Head of caudate nucleus (tissue), 42 donors: ENCODE results near the gene SLC9A5.
A peak's percentile ranks its signal among the peaks of the same experiment; 100 is the strongest.

Experiments used
- DNase-seq, 42 donors: peaks; one replicate each; pipeline versions ENCODE4 v3.0.0 to v3.0.0-alpha.2; 2020 to 2021; ENCODE audit warnings: mixed read lengths in 7 of 42
- intact Hi-C: fragments of 100-400 bp; cut with DNase I; formaldehyde crosslinking; loops from one replicate; pipeline ENCODE4 v1.15.0; 2022

SLC9A5 gene

GRCh38 chr16:67248401-67249177, at the start of gene SLC9A5:
SLC9A5 (plus strand) TSS chr16:67248979; CDS start chr16:67249015, 36 bp downstream.
- DNase-seq: peak in 16 of 42 donors; percentile 14 to 63 (median 42)

GRCh38 chr16:67199011-67199807, 49.6 kb upstream of the SLC9A5 start, which contains the start of gene ELMO3:
ELMO3 (plus strand) TSS chr16:67199131; CDS start chr16:67199327, 196 bp downstream.
- intact Hi-C loops: no loop called here
- DNase-seq: peak in 8 of 42 donors; percentile 23 to 57 (median 35)

More at GRCh38 chr16:67248401-67249177, at the start of gene SLC9A5:
- intact Hi-C loops: no loop called here

GRCh38 chr16:67199808-67200198, 49.0 kb upstream of the SLC9A5 start:
- intact Hi-C loops: no loop called here
- DNase-seq: peak in 2 of 42 donors; percentile 31 to 48

- no peak for DNase-seq
- intact Hi-C loops: no loop called here
Measured at GRCh38 chr16:67200491-67200890, 48.3 kb upstream of the SLC9A5 start.

GRCh38 chr16:67201411-67202345, 47.1 kb upstream of the SLC9A5 start:
- intact Hi-C loops: no loop called here
- no peak for DNase-seq

- intact Hi-C loops: no loop called here
- no peak for DNase-seq
Measured at GRCh38 chr16:67202426-67202825, 46.4 kb upstream of the SLC9A5 start.

GRCh38 chr16:67202956-67203493, 45.8 kb upstream of the SLC9A5 start:
- DNase-seq: no peak
- intact Hi-C loops: no loop called here

GRCh38 chr16:67204076-67204475, 44.7 kb upstream of the SLC9A5 start:
- DNase-seq: no peak
- intact Hi-C loops: no loop called here

- DNase-seq: no peak
- intact Hi-C loops: no loop called here
Measured at GRCh38 chr16:67206129-67206837, 42.5 kb upstream of the SLC9A5 start.

- intact Hi-C loops: no loop called here
- DNase-seq: no peak
Measured at GRCh38 chr16:67206838-67207248, 41.9 kb upstream of the SLC9A5 start.

GRCh38 chr16:67207249-67208091, 41.3 kb upstream of the SLC9A5 start:
- intact Hi-C loops: no loop called here

GRCh38 chr16:67208154-67208896, 40.5 kb upstream of the SLC9A5 start:
- no peak for DNase-seq
- intact Hi-C loops: no loop called here

More at GRCh38 chr16:67207249-67208091, 41.3 kb upstream of the SLC9A5 start:
- DNase-seq: no peak

GRCh38 chr16:67209565-67209964, 39.2 kb upstream of the SLC9A5 start:
- no peak for DNase-seq
- intact Hi-C loops: no loop called here

- intact Hi-C loops: no loop called here
- no peak for DNase-seq
Measured at GRCh38 chr16:67210069-67210937, 38.5 kb upstream of the SLC9A5 start.

- intact Hi-C loops: no loop called here
Measured at GRCh38 chr16:67211674-67212073, 37.1 kb upstream of the SLC9A5 start.

GRCh38 chr16:67212766-67213165, 36.0 kb upstream of the SLC9A5 start:
- intact Hi-C loops: no loop called here
- DNase-seq: no peak

More at GRCh38 chr16:67211674-67212073, 37.1 kb upstream of the SLC9A5 start:
- peak in 30 of 42 donors; percentile 14 to 79 (median 48) for DNase-seq
